SK-N-SH (cell line): Measurements from ENCODE around the gene CLEC3B. TPM values are rescaled to one million over a fixed set of nuclear protein-coding genes. Genes with fewer than 3 reads are reported as not detected.

Experiments used
- CTCF ChIA-PET: fragments of 300-600, 350-600 bp; formaldehyde crosslinking; extraction: SDS; loops from one replicate; lab custom pipeline; 2021; lab: Yijun Ruan, JAX
- POLR2A ChIA-PET: fragments of 350-600 bp; sonication (Branson Sonifier 250); formaldehyde crosslinking; extraction: SDS; loops from one replicate; lab custom pipeline; 2020; ENCODE audit warnings: antibody characterized with exemption, inconsistent platforms; lab: Yijun Ruan, JAX
- DNase-seq: peaks from one replicate; pipeline ENCODE4 v3.0.0; 2012
- H2AFZ ChIP-seq: fragments of 200-600 bp; sonication (generic); 2 replicates; pipeline ENCODE4 v1.8.1; 2016; ENCODE audit warnings: antibody characterized with exemption, mild to moderate bottlenecking, low read depth
- H3F3A ChIP-seq: fragments of 200-600 bp; sonication (generic); replicated peaks from 2 replicates; pipeline ENCODE3; 2016; ENCODE audit warnings: antibody characterized with exemption, mild to moderate bottlenecking; ENCODE audit not compliant: insufficient read depth
- H3K27ac ChIP-seq, 2 experiments: fragments of 200-500 bp in 1 of 2; fragments of 200-600 bp in 1 of 2; sonication (Bioruptor generic) in 1 of 2; sonication (generic), shearing (Covaris generic) in 1 of 2; 2 replicates each; pipeline versions ENCODE4 v1.5.1 to v1.6.1; 2014 to 2016; ENCODE audit warnings: low read depth in 2 of 2, inconsistent platforms in 1 of 2, low read length in 1 of 2, mild to moderate bottlenecking in 1 of 2, mixed read lengths in 1 of 2
- H3K27me3 ChIP-seq: fragments of 200-600 bp; sonication (generic), shearing (Covaris generic); 2 replicates; pipeline ENCODE4 v1.6.1; 2016; ENCODE audit warnings: mixed run types; ENCODE audit not compliant: insufficient read depth
- H3K36me3 ChIP-seq, 2 experiments: fragments of 200-500 bp in 1 of 2; fragments of 200-600 bp in 1 of 2; sonication (Bioruptor generic) in 1 of 2; sonication (generic) in 1 of 2; replicated peaks in 1 of 2; 2 replicates each; pipeline versions ENCODE3 to v1.5.1; 2014 to 2016; ENCODE audit warnings: low read length in 1 of 2, mild to moderate bottlenecking in 1 of 2; ENCODE audit not compliant: insufficient read depth in 2 of 2, control insufficient read depth in 1 of 2
- H3K4me1 ChIP-seq, 2 experiments: fragments of 200-500 bp in 1 of 2; fragments of 200-600 bp in 1 of 2; sonication (Bioruptor generic) in 1 of 2; sonication (generic), shearing (Covaris generic) in 1 of 2; 2 replicates each; pipeline versions ENCODE4 v1.5.1 to v1.6.1; 2014 to 2016; ENCODE audit warnings: low read depth in 1 of 2, low read length in 1 of 2, mixed run types in 1 of 2; ENCODE audit not compliant: insufficient read depth in 2 of 2, control insufficient read depth in 1 of 2
- H3K4me2 ChIP-seq: fragments of 200-600 bp; sonication (generic), shearing (Covaris generic); 2 replicates; pipeline ENCODE4 v1.6.1; 2017; ENCODE audit warnings: mixed run types
- H3K4me3 ChIP-seq, 2 experiments: fragments of 200-500 bp in 1 of 2; fragments of 200-600 bp in 1 of 2; sonication (Bioruptor generic) in 1 of 2; sonication (generic), shearing (Covaris generic) in 1 of 2; 2 replicates each; pipeline versions ENCODE4 v1.5.1 to v1.8.1; 2014 to 2016; ENCODE audit warnings: low read depth in 2 of 2, inconsistent platforms in 1 of 2, low read length in 1 of 2, mild to moderate bottlenecking in 1 of 2, mixed read lengths in 1 of 2, moderate library complexity in 1 of 2
- H3K79me2 ChIP-seq: fragments of 200-600 bp; sonication (generic); 2 replicates; pipeline ENCODE4 v1.8.1; 2017; ENCODE audit warnings: mild to moderate bottlenecking; ENCODE audit not compliant: insufficient read depth
- H3K9ac ChIP-seq: fragments of 200-600 bp; sonication (generic); 2 replicates; pipeline ENCODE4 v1.6.1; 2017; ENCODE audit warnings: mixed run types
- H3K9me2 ChIP-seq: fragments of 200-600 bp; sonication (generic); 2 replicates; pipeline ENCODE4 v1.6.1; 2017; ENCODE audit warnings: mixed run types
- H3K9me3 ChIP-seq: fragments of 200-600 bp; sonication (generic); 2 replicates; pipeline ENCODE4 v1.6.1; 2017; ENCODE audit warnings: mixed run types, mild to moderate bottlenecking, moderate library complexity
- H4K20me1 ChIP-seq: fragments of 200-600 bp; sonication (generic); 2 replicates; pipeline ENCODE4 v1.6.1; 2017; ENCODE audit warnings: mild to moderate bottlenecking, mixed run types; ENCODE audit not compliant: insufficient read depth
- CHD2 ChIP-seq: fragments of 150-350 bp; IDR thresholded peaks from 2 replicates; pipeline ENCODE4 v1.6.1; 2018; ENCODE audit warnings: low read length; ENCODE audit not compliant: partially characterized antibody
- CTCF ChIP-seq: fragments of 200-600 bp; sonication (generic); IDR thresholded peaks from 2 replicates; pipeline ENCODE4 v1.6.1; 2017; ENCODE audit warnings: antibody characterized with exemption, mild to moderate bottlenecking, moderate library complexity
- EZH2phosphoT487 ChIP-seq: fragments of 200-600 bp; sonication (generic); IDR thresholded peaks from 2 replicates; pipeline ENCODE4 v1.6.1; 2017; ENCODE audit warnings: low read depth, mixed run types, mild to moderate bottlenecking, antibody characterized with exemption, moderate library complexity, borderline replicate concordance
- FOSL2 ChIP-seq: IDR thresholded peaks from 2 replicates; pipeline ENCODE4 v1.4.0; 2012; ENCODE audit warnings: low read depth, mild to moderate bottlenecking, moderate library complexity, borderline replicate concordance
- FOXM1 ChIP-seq: IDR thresholded peaks from 2 replicates; pipeline ENCODE4 v1.4.0; 2012; ENCODE audit warnings: low read depth, mild to moderate bottlenecking
- GABPA ChIP-seq: IDR thresholded peaks from 2 replicates; pipeline ENCODE4 v1.4.0; 2012; ENCODE audit warnings: low read depth, mild to moderate bottlenecking
- GATA2 ChIP-seq: sonication (generic); formaldehyde crosslinking; IDR thresholded peaks from 2 replicates; pipeline ENCODE4 v1.5.0; 2020; ENCODE audit warnings: mild to moderate bottlenecking, missing genetic modification reagents
- MAX ChIP-seq: IDR thresholded peaks from 2 replicates; pipeline ENCODE4 v1.4.0; 2012; ENCODE audit warnings: low read depth
- MEF2A ChIP-seq: IDR thresholded peaks from 2 replicates; pipeline ENCODE4 v1.4.0; 2012; ENCODE audit warnings: low read depth, borderline replicate concordance
- MXI1 ChIP-seq: IDR thresholded peaks from 2 replicates; pipeline ENCODE4 v1.6.1; 2012; ENCODE audit warnings: mild to moderate bottlenecking, low read depth, low read length, improper control_type of control experiment
- NFIC ChIP-seq: IDR thresholded peaks from 2 replicates; pipeline ENCODE4 v1.4.0; 2012; ENCODE audit warnings: borderline replicate concordance
- NRF1 ChIP-seq: IDR thresholded peaks from 2 replicates; pipeline ENCODE4 v1.6.1; 2012; ENCODE audit warnings: low read depth, mild to moderate bottlenecking, low read length
- PBX3 ChIP-seq: IDR thresholded peaks from 2 replicates; pipeline ENCODE4; 2012
- POLR2AphosphoS5 ChIP-seq: IDR thresholded peaks from 2 replicates; pipeline ENCODE4 v1.6.1; 2012; ENCODE audit warnings: low read depth, low read length
- RAD21 ChIP-seq: IDR thresholded peaks from 2 replicates; pipeline ENCODE4 v1.6.1; 2012; ENCODE audit warnings: mild to moderate bottlenecking, low read length
- RCOR1 ChIP-seq: fragments of 150-350 bp; IDR thresholded peaks from 2 replicates; pipeline ENCODE4 v1.6.1; 2017; ENCODE audit warnings: antibody characterized with exemption, low read length
- RFX5 ChIP-seq: IDR thresholded peaks from 2 replicates; pipeline ENCODE4 v1.6.1; 2012; ENCODE audit warnings: mild to moderate bottlenecking, improper control_type of control experiment, low read length
- RXRA ChIP-seq: IDR thresholded peaks from 2 replicates; pipeline ENCODE4 v1.4.0; 2012; ENCODE audit warnings: low read depth, mild to moderate bottlenecking, borderline replicate concordance
- SIN3A ChIP-seq: IDR thresholded peaks from 2 replicates; pipeline ENCODE4 v1.6.1; 2012; ENCODE audit warnings: low read depth, mild to moderate bottlenecking, low read length, moderate library complexity, borderline replicate concordance
- TEAD4 ChIP-seq: IDR thresholded peaks from 2 replicates; pipeline ENCODE4 v1.4.0; 2012; ENCODE audit warnings: mild to moderate bottlenecking, borderline replicate concordance; ENCODE audit not compliant: insufficient read depth
- USF2 ChIP-seq: fragments of 150-350 bp; IDR thresholded peaks from 2 replicates; pipeline ENCODE4 v1.6.1; 2017; ENCODE audit warnings: antibody characterized with exemption, low read length, low read depth, borderline replicate concordance
- YY1 ChIP-seq: IDR thresholded peaks from 2 replicates; pipeline ENCODE4 v1.4.0; 2012; ENCODE audit warnings: low read depth, mild to moderate bottlenecking
- ZBTB33 ChIP-seq: IDR thresholded peaks from 2 replicates; pipeline ENCODE4 v1.4.0; 2012; ENCODE audit warnings: low read depth, borderline replicate concordance
- WGBS: methylation state at CpG from one replicate; pipeline ENCODE4 v1.1.6; 2017; ENCODE audit warnings: low lambda C conversion rate; 5-methylcytosine and 5-hydroxymethylcytosine counted together
- polyA plus RNA-seq, 3 experiments: library from polyadenylated mRNA; depleted of rRNA; stranded (reverse); fragments of >200 nt; gene quantifications; 2 replicates each; pipeline ENCODE4 v1.2.3, GENCODE V29; 2012

CLEC3B gene
- polyA plus RNA-seq, 1 of the 3 experiments (the other 2 are of a cell fraction), result 0.46 TPM

- TF ChIP-seq USF2 (no peak), GATA2 (CRISPR knock-in tag) (no peak), CHD2 (no peak), RAD21 (no peak)
Observed at GRCh38 chr3:45035441-45036301, 9.6 kb downstream of the CLEC3B start (continued).

- ChIA-PET CTCF (interaction anchor here (0.5 to 16.7 kb wide), 38 partner anchors 8 to 1872 kb away, joined by 3 to 631 read pairs (median 4); partner anchors contain the start of gene TMEM158), POLR2A (no interaction called here)
- H3K4me3 ChIP-seq, result peak overlapping the region in 1 of 2 experiments; percentile 32; a peak in 1 of 4 replicates
- no peak overlapping the region for H3K27ac ChIP-seq
- no peak overlapping the region for H3K4me2 ChIP-seq
- H2AFZ ChIP-seq, result no peak overlapping the region; the same call in 1 of the 2 replicates
- no peaks in the 10 kb centered on the region for H3K36me3 ChIP-seq
- no peak overlapping the region for H3K9ac ChIP-seq
- no peaks in the 10 kb centered on the region for H3K9me3 ChIP-seq
- H3F3A ChIP-seq, result no peaks in the 10 kb centered on the region
- no peaks in the 10 kb centered on the region; a peak in 1 of 4 replicates for H3K4me1 ChIP-seq
- no peaks in the 10 kb centered on the region for H4K20me1 ChIP-seq
- H3K9me2 ChIP-seq, result no peaks in the 10 kb centered on the region
- WGBS, result 4% methylated on average over 11 of the region's 11 CpGs
- peak; percentile 90 for DNase-seq
- no peaks in the 10 kb centered on the region for H3K79me2 ChIP-seq
- H3K27me3 ChIP-seq, result no peaks in the 10 kb centered on the region
- TF ChIP-seq POLR2AphosphoS5 (no peak), GABPA (no peak), SIN3A (peak; percentile 74; the same call in 1 of the 2 replicates), RXRA (no peak), MAX (peak; percentile 59), CTCF (peak; percentile 98), NRF1 (no peak), ZBTB33 (no peak), TEAD4 (no peak), FOXM1 (no peak), MXI1 (peak; percentile 75), RAD21 (peak; percentile 96), PBX3 (no peak), FOSL2 (no peak), CHD2 (peak; percentile 75), YY1 (no peak), EZH2phosphoT487 (no peak), NFIC (no peak), MEF2A (no peak), RCOR1 (peak; percentile 68), RFX5 (0 out of 2 replicates have a peak, but pooled peaks have one; percentile 47)
Observed at GRCh38 chr3:45037720-45038455, 11.8 kb downstream of the CLEC3B start.
